Liver (tissue), 9 donors: ENCODE measurements around the gene MGAT4A. TPM values are rescaled to one million over a fixed set of nuclear protein-coding genes. Genes with fewer than 3 reads are reported as not detected.

ENCODE experiments used
- DNase-seq: peaks from one replicate; pipeline ENCODE4 v3.0.0-alpha.2; 2017; ENCODE audit warnings: low spot score
- H3K27ac ChIP-seq, 2 donors: one replicate each; pipeline ENCODE4 v1.7.0; 2013; ENCODE audit warnings: inconsistent platforms in 2 of 2, low read length in 2 of 2, control low read depth in 1 of 2, low read depth in 1 of 2, mild to moderate bottlenecking in 1 of 2
- H3K27me3 ChIP-seq, 4 donors: one replicate each; pipeline versions ENCODE4 v1.6.1 to v1.7.0; 2013; ENCODE audit warnings: low read length in 3 of 4, inconsistent platforms in 1 of 4, mild to moderate bottlenecking in 1 of 4, moderate library complexity in 1 of 4; ENCODE audit not compliant: control insufficient read depth in 4 of 4, insufficient read depth in 4 of 4
- H3K36me3 ChIP-seq, 4 donors: one replicate each; pipeline versions ENCODE4 v1.6.1 to v1.7.0; 2013; ENCODE audit warnings: low read length in 3 of 4, mild to moderate bottlenecking in 3 of 4, low read depth in 1 of 4, moderate library complexity in 1 of 4; ENCODE audit not compliant: control insufficient read depth in 4 of 4, insufficient read depth in 3 of 4
- H3K4me1 ChIP-seq, 4 donors: one replicate each; pipeline versions ENCODE4 v1.6.1 to v1.7.0; 2013; ENCODE audit warnings: low read length in 3 of 4, mild to moderate bottlenecking in 3 of 4, moderate library complexity in 1 of 4; ENCODE audit not compliant: control insufficient read depth in 4 of 4, insufficient read depth in 4 of 4
- H3K4me3 ChIP-seq, 3 donors: one replicate each; pipeline versions ENCODE4 v1.6.1 to v1.7.0; 2013; ENCODE audit warnings: low read length in 3 of 3, control low read depth in 1 of 3, low read depth in 1 of 3, mild to moderate bottlenecking in 1 of 3
- H3K9ac ChIP-seq, 2 donors: one replicate each; pipeline ENCODE4 v1.7.0; 2013; ENCODE audit warnings: low read length in 2 of 2, mild to moderate bottlenecking in 2 of 2, moderate library complexity in 2 of 2, control low read depth in 1 of 2, low read depth in 1 of 2
- H3K9me3 ChIP-seq, 4 donors: one replicate each; pipeline versions ENCODE4 v1.6.1 to v1.7.0; 2013; ENCODE audit warnings: low read length in 3 of 4; ENCODE audit not compliant: control insufficient read depth in 4 of 4
- EGR1 ChIP-seq, 2 donors: IDR thresholded peaks; 2 replicates each; pipeline ENCODE4 v1.6.1; 2016 to 2018; ENCODE audit warnings: antibody characterized with exemption in 2 of 2, low read depth in 2 of 2
- FOXA1 ChIP-seq: IDR thresholded peaks from 2 replicates; pipeline ENCODE4 v1.6.1; 2016; ENCODE audit warnings: antibody characterized with exemption
- FOXA2 ChIP-seq: IDR thresholded peaks from 2 replicates; pipeline ENCODE4 v1.6.1; 2016; ENCODE audit warnings: antibody characterized with exemption
- GABPA ChIP-seq, 2 donors: IDR thresholded peaks in 1 of 2; conservative IDR thresholded peaks in 1 of 2; 2 replicates each; pipeline ENCODE4 v1.6.1; 2016; ENCODE audit warnings: antibody characterized with exemption in 2 of 2, mild to moderate bottlenecking in 1 of 2, moderate library complexity in 1 of 2
- HNF4A ChIP-seq, 2 donors: conservative IDR thresholded peaks; 2 replicates each; pipeline ENCODE4 v1.6.1; 2016; ENCODE audit warnings: antibody characterized with exemption in 2 of 2, mild to moderate bottlenecking in 2 of 2
- HNF4G ChIP-seq: IDR thresholded peaks from 2 replicates; pipeline ENCODE4 v1.6.1; 2016; ENCODE audit warnings: antibody characterized with exemption
- JUND ChIP-seq, 2 donors: IDR thresholded peaks; 2 replicates each; pipeline ENCODE4 v1.6.1; 2016; ENCODE audit warnings: antibody characterized with exemption in 2 of 2
- RAD21 ChIP-seq, 2 donors: IDR thresholded peaks; 2 replicates each; pipeline ENCODE4 v1.6.1; 2016; ENCODE audit warnings: antibody characterized with exemption in 2 of 2, mild to moderate bottlenecking in 2 of 2
- RXRA ChIP-seq, 2 donors: IDR thresholded peaks; 2 replicates each; pipeline ENCODE4 v1.6.1; 2017 to 2018; ENCODE audit warnings: antibody characterized with exemption in 2 of 2, mild to moderate bottlenecking in 1 of 2
- TAF1 ChIP-seq: conservative IDR thresholded peaks from 2 replicates; pipeline ENCODE4 v1.6.1; 2016; ENCODE audit warnings: antibody characterized with exemption, mild to moderate bottlenecking
- YY1 ChIP-seq: IDR thresholded peaks from 2 replicates; pipeline ENCODE4 v1.6.1; 2016; ENCODE audit warnings: antibody characterized with exemption, mild to moderate bottlenecking
- WGBS: extraction: QIAGEN DNeasy Blood & Tissue Kit; methylation state at CpG from one replicate; pipeline ENCODE4 v1.1.7; 2013; 5-methylcytosine and 5-hydroxymethylcytosine counted together
- polyA plus RNA-seq, 2 donors: library from polyadenylated mRNA; stranded (reverse) in 1 of 2; unstranded in 1 of 2; fragments of 200-250 nt in 1 of 2; fragments of >200 nt in 1 of 2; fragmentation: Nextera tagmentation in 1 of 2; extraction: Ambion mirVana in 1 of 2; gene quantifications; one replicate each; pipeline versions ENCODE4 v1.2.1 to v1.2.3, GENCODE V29; 2013 to 2015
- total RNA-seq, 2 donors: library from RNA; depleted of rRNA; stranded (reverse); fragments of >200 nt; gene quantifications; one replicate each; pipeline ENCODE4 v1.2.3, GENCODE V29; 2014
- TF ChIP-seq, protein P1 (sequence below): IDR thresholded peaks from 2 replicates; pipeline ENCODE4 v1.6.1; 2016; ENCODE audit warnings: antibody characterized with exemption, mild to moderate bottlenecking
- TF ChIP-seq, protein P2 (sequence below): IDR thresholded peaks from 2 replicates; pipeline ENCODE4 v1.6.1; 2016; ENCODE audit warnings: antibody characterized with exemption
- TF ChIP-seq, protein P3 (sequence below): fragments of 150-350 bp; IDR thresholded peaks from 2 replicates; pipeline ENCODE4 v1.5.1; 2017; ENCODE audit warnings: improper control_type of control experiment, low read depth, low read length; ENCODE audit not compliant: missing input control
- TF ChIP-seq, protein P4 (sequence below): IDR thresholded peaks from 2 replicates; pipeline ENCODE4 v1.6.1; 2016; ENCODE audit warnings: antibody characterized with exemption
- TF ChIP-seq, protein P5 (sequence below): IDR thresholded peaks from 2 replicates; pipeline ENCODE4 v1.6.1; 2016; ENCODE audit warnings: antibody characterized with exemption
- donor health status: healthy.
- donor health status: healthy.
- donor health status: healthy.
- donor health status: healthy.
- donor health status: healthy.

The MGAT4A gene
- total and polyA plus RNA-seq, 4 donors, result 2.7 to 17.3 (median 5.4) TPM

DNA sequence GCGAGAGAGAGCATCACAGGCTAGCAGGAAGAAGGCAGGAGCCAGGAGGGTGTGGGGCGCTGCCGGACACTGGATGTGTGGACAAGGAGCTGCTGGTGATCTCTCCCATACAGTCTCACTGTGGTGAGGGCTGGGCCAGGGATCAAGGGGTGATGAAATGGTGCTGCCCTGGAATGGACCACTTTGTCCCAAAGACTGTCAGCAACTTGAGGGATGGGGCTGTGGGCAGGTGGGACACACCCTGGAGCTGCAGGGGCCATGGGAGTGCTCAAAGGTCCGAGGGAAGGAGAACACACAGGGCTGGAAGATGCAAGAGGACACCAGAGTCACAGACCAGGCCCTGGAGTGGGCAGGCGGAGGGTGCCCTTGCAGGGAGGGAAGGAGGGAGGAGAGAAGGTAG lies 160.6 kb downstream of the MGAT4A start:
- no peak for DNase-seq
- WGBS, result 98% methylated on average over 5 of the region's 5 CpGs
- TF ChIP-seq, protein P1, sequence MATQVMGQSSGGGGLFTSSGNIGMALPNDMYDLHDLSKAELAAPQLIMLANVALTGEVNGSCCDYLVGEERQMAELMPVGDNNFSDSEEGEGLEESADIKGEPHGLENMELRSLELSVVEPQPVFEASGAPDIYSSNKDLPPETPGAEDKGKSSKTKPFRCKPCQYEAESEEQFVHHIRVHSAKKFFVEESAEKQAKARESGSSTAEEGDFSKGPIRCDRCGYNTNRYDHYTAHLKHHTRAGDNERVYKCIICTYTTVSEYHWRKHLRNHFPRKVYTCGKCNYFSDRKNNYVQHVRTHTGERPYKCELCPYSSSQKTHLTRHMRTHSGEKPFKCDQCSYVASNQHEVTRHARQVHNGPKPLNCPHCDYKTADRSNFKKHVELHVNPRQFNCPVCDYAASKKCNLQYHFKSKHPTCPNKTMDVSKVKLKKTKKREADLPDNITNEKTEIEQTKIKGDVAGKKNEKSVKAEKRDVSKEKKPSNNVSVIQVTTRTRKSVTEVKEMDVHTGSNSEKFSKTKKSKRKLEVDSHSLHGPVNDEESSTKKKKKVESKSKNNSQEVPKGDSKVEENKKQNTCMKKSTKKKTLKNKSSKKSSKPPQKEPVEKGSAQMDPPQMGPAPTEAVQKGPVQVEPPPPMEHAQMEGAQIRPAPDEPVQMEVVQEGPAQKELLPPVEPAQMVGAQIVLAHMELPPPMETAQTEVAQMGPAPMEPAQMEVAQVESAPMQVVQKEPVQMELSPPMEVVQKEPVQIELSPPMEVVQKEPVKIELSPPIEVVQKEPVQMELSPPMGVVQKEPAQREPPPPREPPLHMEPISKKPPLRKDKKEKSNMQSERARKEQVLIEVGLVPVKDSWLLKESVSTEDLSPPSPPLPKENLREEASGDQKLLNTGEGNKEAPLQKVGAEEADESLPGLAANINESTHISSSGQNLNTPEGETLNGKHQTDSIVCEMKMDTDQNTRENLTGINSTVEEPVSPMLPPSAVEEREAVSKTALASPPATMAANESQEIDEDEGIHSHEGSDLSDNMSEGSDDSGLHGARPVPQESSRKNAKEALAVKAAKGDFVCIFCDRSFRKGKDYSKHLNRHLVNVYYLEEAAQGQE, result no peak
- TF ChIP-seq, protein P2, sequence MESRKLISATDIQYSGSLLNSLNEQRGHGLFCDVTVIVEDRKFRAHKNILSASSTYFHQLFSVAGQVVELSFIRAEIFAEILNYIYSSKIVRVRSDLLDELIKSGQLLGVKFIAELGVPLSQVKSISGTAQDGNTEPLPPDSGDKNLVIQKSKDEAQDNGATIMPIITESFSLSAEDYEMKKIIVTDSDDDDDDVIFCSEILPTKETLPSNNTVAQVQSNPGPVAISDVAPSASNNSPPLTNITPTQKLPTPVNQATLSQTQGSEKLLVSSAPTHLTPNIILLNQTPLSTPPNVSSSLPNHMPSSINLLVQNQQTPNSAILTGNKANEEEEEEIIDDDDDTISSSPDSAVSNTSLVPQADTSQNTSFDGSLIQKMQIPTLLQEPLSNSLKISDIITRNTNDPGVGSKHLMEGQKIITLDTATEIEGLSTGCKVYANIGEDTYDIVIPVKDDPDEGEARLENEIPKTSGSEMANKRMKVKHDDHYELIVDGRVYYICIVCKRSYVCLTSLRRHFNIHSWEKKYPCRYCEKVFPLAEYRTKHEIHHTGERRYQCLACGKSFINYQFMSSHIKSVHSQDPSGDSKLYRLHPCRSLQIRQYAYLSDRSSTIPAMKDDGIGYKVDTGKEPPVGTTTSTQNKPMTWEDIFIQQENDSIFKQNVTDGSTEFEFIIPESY, result no peak
- TF ChIP-seq GABPA (IDR thresholded peaks at IDR 0.05 in 1 of 2, conservative IDR thresholded peaks at IDR 0.05 in 1 of 2) (no peak), FOXA1 (no peak)
- TF ChIP-seq, protein P3, sequence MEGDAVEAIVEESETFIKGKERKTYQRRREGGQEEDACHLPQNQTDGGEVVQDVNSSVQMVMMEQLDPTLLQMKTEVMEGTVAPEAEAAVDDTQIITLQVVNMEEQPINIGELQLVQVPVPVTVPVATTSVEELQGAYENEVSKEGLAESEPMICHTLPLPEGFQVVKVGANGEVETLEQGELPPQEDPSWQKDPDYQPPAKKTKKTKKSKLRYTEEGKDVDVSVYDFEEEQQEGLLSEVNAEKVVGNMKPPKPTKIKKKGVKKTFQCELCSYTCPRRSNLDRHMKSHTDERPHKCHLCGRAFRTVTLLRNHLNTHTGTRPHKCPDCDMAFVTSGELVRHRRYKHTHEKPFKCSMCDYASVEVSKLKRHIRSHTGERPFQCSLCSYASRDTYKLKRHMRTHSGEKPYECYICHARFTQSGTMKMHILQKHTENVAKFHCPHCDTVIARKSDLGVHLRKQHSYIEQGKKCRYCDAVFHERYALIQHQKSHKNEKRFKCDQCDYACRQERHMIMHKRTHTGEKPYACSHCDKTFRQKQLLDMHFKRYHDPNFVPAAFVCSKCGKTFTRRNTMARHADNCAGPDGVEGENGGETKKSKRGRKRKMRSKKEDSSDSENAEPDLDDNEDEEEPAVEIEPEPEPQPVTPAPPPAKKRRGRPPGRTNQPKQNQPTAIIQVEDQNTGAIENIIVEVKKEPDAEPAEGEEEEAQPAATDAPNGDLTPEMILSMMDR, result no peak
- Histone ChIP-seq H3K27ac (no peak overlapping the region), H3K27me3 (no peaks in the 10 kb centered on the region), H3K4me3 (no peak overlapping the region), H3K9ac (no peak overlapping the region), H3K36me3 (peaks cover 6 to 40% (median 11%) of the 10 kb centered on the region in 4 donors), H3K9me3 (no peaks in the 10 kb centered on the region), H3K4me1 (no peaks in the 10 kb centered on the region)

DNA sequence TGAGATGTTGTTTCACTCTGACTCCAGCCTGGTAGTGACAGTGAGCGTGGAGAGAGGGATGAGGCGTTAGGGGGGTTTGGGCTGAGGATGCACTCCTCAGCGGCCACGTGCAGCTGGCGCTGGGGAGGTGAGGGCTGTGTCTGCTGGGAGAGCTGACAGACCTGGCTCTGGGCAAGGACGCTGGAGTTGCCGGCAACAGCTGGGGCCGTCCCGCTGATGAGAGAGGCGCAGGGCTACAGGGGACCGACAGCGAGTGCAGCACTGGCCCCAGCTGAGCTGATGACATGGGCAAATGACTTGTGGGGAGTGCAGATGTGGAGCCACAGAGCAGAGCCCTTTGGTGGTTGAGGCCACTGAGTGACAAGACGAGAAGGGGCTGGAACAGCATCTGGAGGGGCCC lies 161.0 kb downstream of the MGAT4A start:
- H3K9ac ChIP-seq, result no peak overlapping the region
- H3K27me3 ChIP-seq, result no peaks in the 10 kb centered on the region
- H3K9me3 ChIP-seq, result no peaks in the 10 kb centered on the region
- no peak for DNase-seq
- H3K4me1 ChIP-seq, result no peaks in the 10 kb centered on the region
- 97% methylated on average over 13 of the region's 13 CpGs for WGBS
- TF ChIP-seq EGR1 (IDR thresholded peaks at IDR 0.05; ENCODE audit: low read depth in 2 of 2) (no peak), RAD21 (IDR thresholded peaks at IDR 0.05) (no peak), HNF4A (conservative IDR thresholded peaks at IDR 0.05) (no peak), RXRA (IDR thresholded peaks at IDR 0.05) (no peak), HNF4G (no peak), GABPA (IDR thresholded peaks at IDR 0.05 in 1 of 2, conservative IDR thresholded peaks at IDR 0.05 in 1 of 2) (no peak), JUND (IDR thresholded peaks at IDR 0.05) (no peak), FOXA2 (no peak), YY1 (no peak), TAF1 (no peak)
- TF ChIP-seq, protein P4, sequence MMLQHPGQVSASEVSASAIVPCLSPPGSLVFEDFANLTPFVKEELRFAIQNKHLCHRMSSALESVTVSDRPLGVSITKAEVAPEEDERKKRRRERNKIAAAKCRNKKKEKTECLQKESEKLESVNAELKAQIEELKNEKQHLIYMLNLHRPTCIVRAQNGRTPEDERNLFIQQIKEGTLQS, result no peak
- TF ChIP-seq, protein P1, result no peak
- TF ChIP-seq, protein P2, result no peak
- TF ChIP-seq, protein P5, sequence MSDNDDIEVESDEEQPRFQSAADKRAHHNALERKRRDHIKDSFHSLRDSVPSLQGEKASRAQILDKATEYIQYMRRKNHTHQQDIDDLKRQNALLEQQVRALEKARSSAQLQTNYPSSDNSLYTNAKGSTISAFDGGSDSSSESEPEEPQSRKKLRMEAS, result no peak
- H3K36me3 ChIP-seq, result peaks cover 5 to 39% (median 10%) of the 10 kb centered on the region in 4 donors
- H3K4me3 ChIP-seq, result no peak overlapping the region
- H3K27ac ChIP-seq, result no peak overlapping the region
